Gastrocnemius medialis (tissue), 4 donors: ENCODE measurements around the gene SORBS1.

Experiments used
- CTCF ChIP-seq, 5 experiments: fragments of 450-650 bp in 3 of 5; fragments of 200-600 bp in 2 of 5; sonication (generic) in 2 of 5; IDR thresholded peaks in 4 of 5; conservative IDR thresholded peaks in 1 of 5; 1 replicate in 4 of 5; 2 replicates in 1 of 5; pipeline ENCODE4 v1.5.1; 2016 to 2019; ENCODE audit warnings: antibody characterized with exemption in 5 of 5, mild to moderate bottlenecking in 3 of 5, moderate library complexity in 3 of 5
- POLR2A ChIP-seq, 2 donors: fragments of 450-650 bp; IDR thresholded peaks; one replicate each; pipeline ENCODE4 v1.6.1; 2017; ENCODE audit warnings: antibody characterized with exemption in 2 of 2, mild to moderate bottlenecking in 2 of 2, moderate library complexity in 2 of 2

DNA sequence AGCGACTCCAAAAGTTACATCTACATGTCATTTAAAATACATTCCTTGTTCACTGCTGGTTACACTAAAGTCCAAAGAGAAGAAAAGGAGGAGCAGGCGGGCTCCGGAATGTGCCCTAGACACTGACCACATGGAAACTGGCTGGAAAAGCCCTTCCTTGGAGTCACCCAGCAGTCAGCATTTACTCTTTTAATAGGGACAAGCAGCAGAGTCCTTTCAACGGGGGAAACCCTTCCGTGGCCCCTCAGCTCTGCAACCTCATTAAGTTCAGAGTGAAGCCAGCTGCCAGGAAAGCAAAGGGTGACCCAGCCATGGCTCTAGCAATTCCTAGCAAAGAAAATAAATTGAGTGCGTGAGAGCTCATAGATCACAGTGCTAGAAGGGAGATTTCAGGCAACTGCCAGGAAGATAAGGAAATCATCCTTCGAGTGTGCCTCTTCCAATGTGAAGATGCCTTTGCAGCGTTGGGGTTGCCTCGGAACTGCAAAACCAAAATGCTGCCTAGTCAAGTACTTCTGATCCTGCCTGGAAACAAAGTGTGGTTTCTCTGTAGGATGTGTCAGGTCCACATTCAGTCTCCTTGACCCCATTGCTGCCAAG is 101.6 kb downstream of the SORBS1 start:
- TF ChIP-seq POLR2A (IDR thresholded peaks at IDR 0.05) = no peak
- no peak for TF ChIP-seq CTCF (IDR thresholded peaks at IDR 0.05 in 4 of 5, conservative IDR thresholded peaks at IDR 0.05 in 1 of 5)
